ENCODE data around the gene SUSD6.

DNA sequence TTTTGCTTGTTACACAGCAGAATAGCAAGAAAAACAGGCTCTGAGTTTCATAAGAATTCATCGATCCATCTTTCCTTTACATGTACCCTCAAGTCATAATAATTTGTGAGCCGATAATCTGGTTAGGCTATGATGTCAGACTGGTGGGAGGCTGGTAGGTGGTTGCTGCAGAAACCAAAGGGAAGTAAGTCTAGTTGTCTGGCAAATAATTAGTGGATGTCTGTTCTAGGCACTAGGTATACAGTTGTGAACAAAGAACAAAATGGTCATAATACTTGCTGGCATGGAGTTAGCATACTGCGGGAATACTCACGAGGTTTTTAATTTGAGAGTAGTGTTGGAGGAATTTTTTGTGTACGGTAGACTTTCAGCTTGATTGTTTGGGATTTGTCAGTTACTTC lies 8.8 kb downstream of the SUSD6 start:
- TF ChIP-seq, protein P1, sequence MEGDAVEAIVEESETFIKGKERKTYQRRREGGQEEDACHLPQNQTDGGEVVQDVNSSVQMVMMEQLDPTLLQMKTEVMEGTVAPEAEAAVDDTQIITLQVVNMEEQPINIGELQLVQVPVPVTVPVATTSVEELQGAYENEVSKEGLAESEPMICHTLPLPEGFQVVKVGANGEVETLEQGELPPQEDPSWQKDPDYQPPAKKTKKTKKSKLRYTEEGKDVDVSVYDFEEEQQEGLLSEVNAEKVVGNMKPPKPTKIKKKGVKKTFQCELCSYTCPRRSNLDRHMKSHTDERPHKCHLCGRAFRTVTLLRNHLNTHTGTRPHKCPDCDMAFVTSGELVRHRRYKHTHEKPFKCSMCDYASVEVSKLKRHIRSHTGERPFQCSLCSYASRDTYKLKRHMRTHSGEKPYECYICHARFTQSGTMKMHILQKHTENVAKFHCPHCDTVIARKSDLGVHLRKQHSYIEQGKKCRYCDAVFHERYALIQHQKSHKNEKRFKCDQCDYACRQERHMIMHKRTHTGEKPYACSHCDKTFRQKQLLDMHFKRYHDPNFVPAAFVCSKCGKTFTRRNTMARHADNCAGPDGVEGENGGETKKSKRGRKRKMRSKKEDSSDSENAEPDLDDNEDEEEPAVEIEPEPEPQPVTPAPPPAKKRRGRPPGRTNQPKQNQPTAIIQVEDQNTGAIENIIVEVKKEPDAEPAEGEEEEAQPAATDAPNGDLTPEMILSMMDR (IDR thresholded peaks at IDR 0.05 in 2 of 3, conservative IDR thresholded peaks at IDR 0.05 in 1 of 3; ENCODE audit: insufficient read depth in 2 of 3, low read depth in 1 of 3, low read length in 3 of 3), result no peak
- TF ChIP-seq DACH1 (IDR thresholded peaks at IDR 0.05; ENCODE audit: partially characterized antibody) (no peak), ZNF445 (CRISPR knock-in tag; IDR thresholded peaks at IDR 0.05; ENCODE audit: low read depth) (no peak), BHLHE40 (IDR thresholded peaks at IDR 0.05; ENCODE audit: low read length) (no peak), MTA3 (IDR thresholded peaks at IDR 0.05; ENCODE audit: borderline replicate concordance) (no peak), EZH2 (IDR thresholded peaks at IDR 0.05; ENCODE audit: borderline replicate concordance, low read depth, low read length) (no peak)
- TF ChIP-seq, protein P2, sequence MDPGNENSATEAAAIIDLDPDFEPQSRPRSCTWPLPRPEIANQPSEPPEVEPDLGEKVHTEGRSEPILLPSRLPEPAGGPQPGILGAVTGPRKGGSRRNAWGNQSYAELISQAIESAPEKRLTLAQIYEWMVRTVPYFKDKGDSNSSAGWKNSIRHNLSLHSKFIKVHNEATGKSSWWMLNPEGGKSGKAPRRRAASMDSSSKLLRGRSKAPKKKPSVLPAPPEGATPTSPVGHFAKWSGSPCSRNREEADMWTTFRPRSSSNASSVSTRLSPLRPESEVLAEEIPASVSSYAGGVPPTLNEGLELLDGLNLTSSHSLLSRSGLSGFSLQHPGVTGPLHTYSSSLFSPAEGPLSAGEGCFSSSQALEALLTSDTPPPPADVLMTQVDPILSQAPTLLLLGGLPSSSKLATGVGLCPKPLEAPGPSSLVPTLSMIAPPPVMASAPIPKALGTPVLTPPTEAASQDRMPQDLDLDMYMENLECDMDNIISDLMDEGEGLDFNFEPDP (CRISPR knock-in tag; IDR thresholded peaks at IDR 0.05), result no peak
